H1 (cell line): ENCODE results near the gene KRTAP4-5. TPM values are rescaled to one million over a fixed set of nuclear protein-coding genes. Genes with fewer than 3 reads are reported as not detected.

Source experiments
- CTCF ChIA-PET: fragments of 300-600 bp; sonication (Branson Sonifier 250); formaldehyde crosslinking; loops from one replicate; lab custom pipeline; 2021; ENCODE audit not compliant: partially characterized antibody; lab: Charles Lee
- POLR2A ChIA-PET: fragments of 300-600 bp; sonication (Branson Sonifier 250); formaldehyde crosslinking; loops from one replicate; lab custom pipeline; 2021; ENCODE audit warnings: inconsistent platforms; ENCODE audit not compliant: partially characterized antibody; lab: Charles Lee
- DNase-seq, 2 experiments: peaks; one replicate each; pipeline versions ENCODE4 v3.0.0 to v3.0.0-alpha.2; 2010 to 2022; ENCODE audit warnings: low spot score in 2 of 2, low read depth in 1 of 2, mixed read lengths in 1 of 2
- FAIRE-seq: peaks from 2 replicates; lab custom pipeline; 2011; peaks lifted over from hg19 to GRCh38; lab: Jason Lieb, UNC
- H2AFZ ChIP-seq: 2 replicates; pipeline ENCODE4 v1.8.1; 2012; ENCODE audit warnings: low read length, inconsistent platforms
- H2AK5ac ChIP-seq: 2 replicates; pipeline ENCODE4 v1.6.1; 2013; ENCODE audit warnings: low read depth, low read length
- H2BK120ac ChIP-seq: replicated peaks from 2 replicates; pipeline ENCODE3; 2013; ENCODE audit warnings: low read depth, low read length, inconsistent platforms
- H2BK12ac ChIP-seq: 2 replicates; pipeline ENCODE4 v1.6.1; 2013; ENCODE audit warnings: low read depth, low read length
- H2BK15ac ChIP-seq: 2 replicates; pipeline ENCODE4 v1.6.1; 2013; ENCODE audit warnings: low read length
- H2BK20ac ChIP-seq: 2 replicates; pipeline ENCODE4 v1.6.1; 2013; ENCODE audit warnings: low read length
- H2BK5ac ChIP-seq: 2 replicates; pipeline ENCODE4 v1.6.1; 2013; ENCODE audit warnings: low read depth, low read length
- H3K14ac ChIP-seq: 2 replicates; pipeline ENCODE4 v1.6.1; 2013; ENCODE audit warnings: inconsistent platforms; ENCODE audit not compliant: insufficient read length
- H3K18ac ChIP-seq: 2 replicates; pipeline ENCODE4 v1.6.1; 2013; ENCODE audit warnings: low read length; ENCODE audit errors: extremely low read depth
- H3K23ac ChIP-seq: 2 replicates; pipeline ENCODE4 v1.6.1; 2013; ENCODE audit warnings: inconsistent platforms; ENCODE audit not compliant: insufficient read length
- H3K23me2 ChIP-seq: 2 replicates; pipeline ENCODE4 v1.6.1; 2013; ENCODE audit warnings: low read depth, low read length
- H3K27ac ChIP-seq: 2 replicates; pipeline ENCODE4 v1.6.1; 2011; ENCODE audit warnings: low read depth, low read length, inconsistent platforms
- H3K27me3 ChIP-seq, 4 experiments: replicated peaks in 1 of 4; 1 replicate in 1 of 4; 2 replicates in 3 of 4; pipeline versions ENCODE4 v1.6.1 to v1.8.1; 2011 to 2013; ENCODE audit warnings: low read length in 3 of 4, mild to moderate bottlenecking in 3 of 4, inconsistent platforms in 2 of 4, mixed read lengths in 2 of 4, moderate library complexity in 1 of 4; ENCODE audit not compliant: control insufficient read depth in 3 of 4, insufficient read depth in 3 of 4; ENCODE audit errors: extremely low read depth in 1 of 4
- H3K36me3 ChIP-seq, 4 experiments: 2 replicates each; pipeline versions ENCODE4 v1.6.1 to v1.8.1; 2011 to 2013; ENCODE audit warnings: mild to moderate bottlenecking in 4 of 4, low read length in 3 of 4, moderate library complexity in 2 of 4, control low read depth in 1 of 4, inconsistent platforms in 1 of 4; ENCODE audit not compliant: insufficient read depth in 4 of 4, control insufficient read depth in 2 of 4
- H3K4ac ChIP-seq: replicated peaks from 2 replicates; pipeline ENCODE3; 2013; ENCODE audit warnings: low read length, low read depth, mixed read lengths, inconsistent platforms; ENCODE audit not compliant: insufficient read length
- H3K4me1 ChIP-seq, 4 experiments: replicated peaks in 1 of 4; 1 replicate in 1 of 4; 2 replicates in 3 of 4; pipeline versions ENCODE4 v1.6.1 to v1.8.1; 2011 to 2013; ENCODE audit warnings: low read length in 3 of 4, inconsistent platforms in 2 of 4, mixed read lengths in 1 of 4; ENCODE audit not compliant: insufficient read depth in 4 of 4, control insufficient read depth in 3 of 4
- H3K4me2 ChIP-seq, 2 experiments: 2 replicates each; pipeline versions ENCODE4 v1.6.1 to v1.8.1; 2011 to 2013; ENCODE audit warnings: low read depth in 2 of 2, low read length in 2 of 2, control low read depth in 1 of 2, inconsistent platforms in 1 of 2, mild to moderate bottlenecking in 1 of 2; ENCODE audit not compliant: insufficient read depth in 1 of 2
- H3K4me3 ChIP-seq, 4 experiments: fragments of 200-600, 300-600 bp in 1 of 4; sonication (generic), shearing (Covaris generic), sonication (Bioruptor Twin) in 1 of 4; 2 replicates each; pipeline versions ENCODE4 v1.5.1 to v1.8.1; 2011 to 2016; ENCODE audit warnings: low read length in 4 of 4, low read depth in 3 of 4, control low read depth in 2 of 4, inconsistent platforms in 2 of 4, mild to moderate bottlenecking in 2 of 4, mixed read lengths in 1 of 4, moderate library complexity in 1 of 4; ENCODE audit not compliant: insufficient read depth in 2 of 4; ENCODE audit errors: extremely low read depth in 1 of 4
- H3K56ac ChIP-seq: replicated peaks from 2 replicates; pipeline ENCODE3; 2013; ENCODE audit warnings: low read depth, mild to moderate bottlenecking, mixed read lengths, low read length, inconsistent platforms; ENCODE audit not compliant: insufficient read length
- H3K79me1 ChIP-seq: 2 replicates; pipeline ENCODE4 v1.6.1; 2013; ENCODE audit warnings: low read depth, low read length, control low read depth
- H3K79me2 ChIP-seq, 2 experiments: 2 replicates each; pipeline versions ENCODE4 v1.6.1 to v1.8.1; 2012 to 2013; ENCODE audit warnings: low read length in 2 of 2, mild to moderate bottlenecking in 2 of 2, inconsistent platforms in 1 of 2; ENCODE audit not compliant: insufficient read depth in 2 of 2, control insufficient read depth in 1 of 2
- H3K9ac ChIP-seq, 4 experiments: replicated peaks in 1 of 4; 1 replicate in 1 of 4; 2 replicates in 3 of 4; pipeline versions ENCODE4 v1.6.1 to v1.8.1; 2011 to 2013; ENCODE audit warnings: low read depth in 3 of 4, low read length in 3 of 4, control low read depth in 2 of 4, mild to moderate bottlenecking in 2 of 4, moderate library complexity in 2 of 4, inconsistent platforms in 1 of 4; ENCODE audit errors: extremely low read depth in 1 of 4
- H3K9me3 ChIP-seq, 2 experiments: 2 replicates each; pipeline versions ENCODE4 v1.6.1 to v1.8.1; 2012 to 2013; ENCODE audit warnings: mild to moderate bottlenecking in 2 of 2, moderate library complexity in 2 of 2, control low read depth in 1 of 2, inconsistent platforms in 1 of 2, low read depth in 1 of 2, low read length in 1 of 2, mixed read lengths in 1 of 2; ENCODE audit not compliant: insufficient read depth in 2 of 2
- H4K20me1 ChIP-seq, 2 experiments: replicated peaks in 1 of 2; 2 replicates each; pipeline versions ENCODE3 to v1.8.1; 2011 to 2013; ENCODE audit warnings: inconsistent platforms in 2 of 2, low read length in 2 of 2, mild to moderate bottlenecking in 1 of 2; ENCODE audit not compliant: insufficient read depth in 2 of 2, control insufficient read depth in 1 of 2
- H4K5ac ChIP-seq: 2 replicates; pipeline ENCODE4 v1.6.1; 2013; ENCODE audit warnings: low read length, low read depth, mixed read lengths, inconsistent platforms; ENCODE audit not compliant: insufficient read length
- H4K8ac ChIP-seq: 2 replicates; pipeline ENCODE4 v1.8.0; 2013; ENCODE audit warnings: mild to moderate bottlenecking, moderate library complexity, low read length, inconsistent platforms; ENCODE audit not compliant: insufficient read depth; ENCODE audit errors: extremely low read depth
- H4K91ac ChIP-seq: replicated peaks from 2 replicates; pipeline ENCODE3; 2013; ENCODE audit warnings: low read length, mixed read lengths, inconsistent platforms; ENCODE audit not compliant: insufficient read length
- BACH1 ChIP-seq: IDR thresholded peaks from 2 replicates; pipeline ENCODE4 v1.6.1; 2012; ENCODE audit warnings: low read length, improper control_type of control experiment
- GABPA ChIP-seq: IDR thresholded peaks from 2 replicates; pipeline ENCODE4 v1.6.1; 2011; ENCODE audit warnings: mild to moderate bottlenecking, low read length, moderate library complexity, borderline replicate concordance; ENCODE audit not compliant: insufficient read depth
- KDM4A ChIP-seq: IDR thresholded peaks from one replicate; pipeline ENCODE4 v1.7.1; 2012; ENCODE audit warnings: low read depth, mild to moderate bottlenecking, moderate library complexity, low read length, inconsistent platforms; ENCODE audit not compliant: severe bottlenecking
- SIN3A ChIP-seq, 2 experiments: IDR thresholded peaks in 1 of 2; conservative IDR thresholded peaks in 1 of 2; 2 replicates each; pipeline ENCODE4 v1.6.1; 2011 to 2012; ENCODE audit warnings: low read length in 2 of 2, improper control_type of control experiment in 1 of 2, low read depth in 1 of 2, mild to moderate bottlenecking in 1 of 2
- ZNF274 ChIP-seq: IDR thresholded peaks from 2 replicates; pipeline ENCODE4 v1.7.0; 2012; ENCODE audit warnings: low read length, borderline replicate concordance; ENCODE audit errors: extremely low read depth
- WGBS, 2 experiments: shearing (Covaris generic) in 1 of 2; methylation state at CpG; one replicate each; pipeline versions ENCODE4 v1.1.6 to v1.1.7; 2013 to 2015; ENCODE audit warnings: low lambda C conversion rate in 2 of 2, mixed read lengths in 2 of 2, inconsistent platforms in 1 of 2, low coverage in 1 of 2, missing lambda C conversion rate in 1 of 2; ENCODE audit not compliant: insufficient replicate concordance in 2 of 2, insufficient coverage in 1 of 2, insufficient read length in 1 of 2; ENCODE audit errors: extremely low coverage in 1 of 2, missing lambda C conversion rate in 1 of 2; 5-methylcytosine and 5-hydroxymethylcytosine counted together
- polyA plus RNA-seq, 7 experiments: library from polyadenylated mRNA; depleted of rRNA in 3 of 7; stranded (reverse) in 5 of 7; unstranded in 2 of 7; fragments of >200 nt in 5 of 7; fragments of 200-250 nt in 2 of 7; gene quantifications; 1 replicate in 5 of 7; 2 replicates in 1 of 7; 4 replicates in 1 of 7; pipeline versions ENCODE4 v1.2.1 to v1.2.3, GENCODE V29; 2011 to 2013; ENCODE audit warnings: missing spikeins in 2 of 7, mixed read lengths in 2 of 7
- total RNA-seq: library from RNA; stranded (reverse); fragmentation: NEBNext Ultra II Directional; extraction: Animal tissue kit (Norgen Biotek cat#: 25700); gene quantifications from 2 replicates; pipeline ENCODE4 v1.2.1, GENCODE V29; 2021

KRTAP4-5 gene
- total and polyA plus RNA-seq, 2 of the 8 experiments (the other 6 are each of a cell fraction or from before 2014, with no cell fraction given): not detected

- no peak overlapping the region for H2BK20ac ChIP-seq
- H2BK12ac ChIP-seq: no peak overlapping the region
- no peak overlapping the region for H3K18ac ChIP-seq
- no peaks in the 10 kb centered on the region; the same call in 1 of the 2 replicates for H3K23me2 ChIP-seq
- H2AFZ ChIP-seq: no peak overlapping the region
- H4K20me1 ChIP-seq: no peaks in the 10 kb centered on the region
- no peak overlapping the region for H3K9ac ChIP-seq
- TF ChIP-seq ZNF274 (no peak), BACH1 (no peak), KDM4A (no peak), SIN3A (conservative IDR thresholded peaks at IDR 0.05 in 1 of 2, IDR thresholded peaks at IDR 0.05 in 1 of 2; ENCODE audit: low read depth in 1 of 2, low read length in 2 of 2) (no peak), GABPA (no peak)
- 0 out of 4 replicates have a peak, but pooled peaks cover 0 to 5% of the 10 kb centered on the region in 2 experiments for H3K9me3 ChIP-seq
- POLR2A ChIA-PET: no interaction called here
- no peak overlapping the region for H4K8ac ChIP-seq
- whole genome bisulfite sequencing, 2 experiments: 86% methylated on average over 3 of the region's 3 CpGs; no CpG with 5 or more reads in 1 of the 2 experiments
- no peak overlapping the region for H2BK5ac ChIP-seq
- no peak overlapping the region for H2AK5ac ChIP-seq
- no peak overlapping the region for H3K4me3 ChIP-seq
- no peak overlapping the region for H3K27ac ChIP-seq
- CTCF ChIA-PET: interaction anchor here (0.8 kb wide), 1 partner anchor 144 kb away, joined by 3 read pairs; no protein-coding TSS in a partner anchor
- H3K79me1 ChIP-seq: no peaks in the 10 kb centered on the region
- H4K5ac ChIP-seq: no peak overlapping the region
- no peak overlapping the region for H2BK120ac ChIP-seq
- FAIRE-seq (no peak), DNase-seq (no peak)
- H3K23ac ChIP-seq: no peak overlapping the region
- H3K4me2 ChIP-seq: no peak overlapping the region
- no peak overlapping the region for H3K14ac ChIP-seq
- no peak overlapping the region for H3K4ac ChIP-seq
- H3K27me3 ChIP-seq: no peaks in the 10 kb centered on the region
- H3K36me3 ChIP-seq: no peaks in the 10 kb centered on the region
- H3K4me1 ChIP-seq: no peaks in the 10 kb centered on the region
- H4K91ac ChIP-seq: no peak overlapping the region
- H3K56ac ChIP-seq: no peak overlapping the region
- no peaks in the 10 kb centered on the region for H3K79me2 ChIP-seq
- no peak overlapping the region for H2BK15ac ChIP-seq
Observed at GRCh38 chr17:41126412-41126811, 23.2 kb downstream of the KRTAP4-5 start.
